Erythroblast (primary cell): ENCODE measurements around the gene STON1.

Experiments
- GATA1 ChIP-seq: IDR thresholded peaks from 2 replicates; pipeline ENCODE4 v1.6.1; 2011; ENCODE audit warnings: low read depth, mild to moderate bottlenecking, control low read depth, low read length, moderate library complexity
- POLR2A ChIP-seq: IDR thresholded peaks from 2 replicates; pipeline ENCODE4 v1.6.1; 2011; ENCODE audit warnings: mild to moderate bottlenecking, low read length

- no peak for TF ChIP-seq POLR2A
- TF ChIP-seq GATA1, result no peak
These were observed 108.3 kb downstream of the STON1 start for GRCh38 chr2:48638261-48638660.
